ENCODE results near the gene RTP5.
"Not testable (repeated sequence)": the region's sequence is repeated elsewhere in the genome, so short reads cannot be mapped to it uniquely, and the experiment has no call there.

Gene RTP5

DNA sequence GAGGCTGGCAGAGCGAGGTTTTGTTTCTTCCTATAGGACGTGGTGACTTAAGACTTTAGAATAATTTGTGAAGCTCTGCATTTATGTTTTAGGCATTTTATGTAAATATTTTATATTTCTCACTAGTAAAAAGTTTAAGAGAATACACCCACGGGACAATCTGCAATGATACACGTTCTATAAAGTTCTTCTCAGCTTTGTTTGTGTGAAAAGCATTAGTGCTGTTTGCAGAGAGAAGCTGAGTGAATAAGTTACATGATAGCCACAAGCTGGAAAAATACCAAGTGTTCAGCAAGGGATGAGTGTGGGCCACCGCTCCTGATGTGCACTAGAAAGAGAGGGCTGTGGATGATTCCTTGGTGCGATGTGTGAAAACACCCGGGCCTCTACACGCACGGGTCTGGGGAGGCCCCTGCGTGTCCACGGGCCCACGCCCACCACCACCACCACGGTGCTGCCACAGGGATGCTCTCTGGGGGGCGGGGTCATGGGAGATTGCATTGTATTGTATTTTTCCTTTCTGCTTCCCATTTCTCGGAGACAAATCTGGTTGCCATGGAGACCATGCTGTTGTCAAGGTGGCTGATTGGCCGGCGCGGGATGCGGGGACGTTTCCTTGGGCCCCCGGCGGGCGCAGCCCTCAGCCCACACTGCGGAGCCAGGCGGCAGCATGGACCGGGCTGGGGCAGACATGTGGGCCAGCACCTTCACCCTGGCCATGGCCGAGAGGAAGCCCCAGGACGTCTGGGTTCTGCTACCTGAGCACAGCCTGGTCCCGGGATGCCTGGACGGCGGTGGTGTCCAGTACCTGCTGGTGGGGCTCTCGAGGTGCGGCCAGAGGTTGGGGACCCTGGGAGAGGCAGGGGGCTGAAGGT is at the start of gene RTP5:
RTP5 (plus strand) TSS at position 643 of the 875 bp plus-strand sequence; CDS start at position 671, 28 bp downstream.
- peak; percentile 80 for DNase-seq

GRCh38 chr2:241819947-241820624 is 49.4 kb upstream of the RTP5 start:
- not testable (repeated sequence) for DNase-seq

- DNase-seq = no peak
Measured at GRCh38 chr2:241820625-241821384, 48.7 kb upstream of the RTP5 start.

DNA sequence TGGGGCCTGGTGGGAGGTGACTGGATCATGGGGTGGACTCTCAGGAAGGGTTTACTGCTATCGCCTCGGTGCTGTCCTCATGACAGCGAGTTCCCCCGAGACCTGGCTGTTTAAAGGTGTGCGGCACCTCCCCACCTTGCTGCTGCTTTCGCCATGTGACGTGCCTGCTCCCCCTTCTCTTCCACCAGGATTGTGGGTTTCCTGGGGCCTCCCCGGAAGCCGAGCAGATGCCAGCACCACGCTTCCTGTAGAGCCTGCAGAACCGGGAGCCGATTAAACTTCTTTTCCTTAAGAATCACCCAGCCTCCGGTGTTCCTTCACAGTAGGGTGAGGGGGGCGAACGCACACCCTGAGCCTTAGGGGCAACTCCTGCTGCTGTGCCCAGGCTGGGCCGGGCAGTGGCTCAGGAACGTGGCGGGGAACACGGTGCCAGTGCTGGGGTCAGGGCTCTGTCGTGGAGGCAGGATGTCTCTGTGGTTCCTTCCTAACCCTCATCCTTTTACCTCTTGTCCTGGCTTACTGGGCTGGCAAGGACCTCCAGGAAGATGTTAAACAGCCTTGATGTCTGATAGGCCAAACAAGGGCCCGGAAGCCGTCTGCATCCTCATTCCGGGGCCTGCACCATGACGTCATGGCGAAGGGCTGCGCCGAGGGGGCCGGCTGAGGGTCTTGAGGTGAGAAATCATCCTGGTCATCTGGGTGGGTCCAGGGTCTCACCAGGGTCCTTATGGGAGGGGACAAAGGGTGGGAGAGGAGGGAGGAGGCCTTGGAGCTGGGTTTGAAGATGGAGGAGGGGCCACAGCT is 47.9 kb upstream of the RTP5 start:
- no peak for DNase-seq

DNA sequence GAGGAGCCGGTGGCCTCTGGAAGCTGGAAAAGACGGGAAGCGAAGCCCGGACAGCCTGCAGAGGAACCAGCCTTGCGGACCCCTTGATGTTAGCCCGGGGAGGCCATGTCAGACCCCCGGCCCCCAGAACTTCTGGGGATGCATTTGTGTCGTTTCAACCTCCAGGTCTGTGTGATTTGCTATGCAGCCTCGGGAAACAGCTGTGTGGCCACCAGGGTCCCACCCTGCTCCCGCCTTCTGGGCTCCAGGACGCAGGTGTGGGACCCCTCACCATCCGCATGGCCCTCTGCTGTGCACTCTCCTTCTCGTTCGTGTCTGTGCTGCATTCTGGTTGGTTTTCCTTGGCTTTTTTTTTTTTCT is 47.3 kb upstream of the RTP5 start:
- DNase-seq = no peak

GRCh38 chr2:241823531-241824437 is 45.7 kb upstream of the RTP5 start:
- DNase-seq = not testable (repeated sequence)

- DNase-seq = no peak
Measured at GRCh38 chr2:241827394-241827793, 42.1 kb upstream of the RTP5 start.

GRCh38 chr2:241833101-241833663 is 36.3 kb upstream of the RTP5 start:
- DNase-seq = no peak

DNA sequence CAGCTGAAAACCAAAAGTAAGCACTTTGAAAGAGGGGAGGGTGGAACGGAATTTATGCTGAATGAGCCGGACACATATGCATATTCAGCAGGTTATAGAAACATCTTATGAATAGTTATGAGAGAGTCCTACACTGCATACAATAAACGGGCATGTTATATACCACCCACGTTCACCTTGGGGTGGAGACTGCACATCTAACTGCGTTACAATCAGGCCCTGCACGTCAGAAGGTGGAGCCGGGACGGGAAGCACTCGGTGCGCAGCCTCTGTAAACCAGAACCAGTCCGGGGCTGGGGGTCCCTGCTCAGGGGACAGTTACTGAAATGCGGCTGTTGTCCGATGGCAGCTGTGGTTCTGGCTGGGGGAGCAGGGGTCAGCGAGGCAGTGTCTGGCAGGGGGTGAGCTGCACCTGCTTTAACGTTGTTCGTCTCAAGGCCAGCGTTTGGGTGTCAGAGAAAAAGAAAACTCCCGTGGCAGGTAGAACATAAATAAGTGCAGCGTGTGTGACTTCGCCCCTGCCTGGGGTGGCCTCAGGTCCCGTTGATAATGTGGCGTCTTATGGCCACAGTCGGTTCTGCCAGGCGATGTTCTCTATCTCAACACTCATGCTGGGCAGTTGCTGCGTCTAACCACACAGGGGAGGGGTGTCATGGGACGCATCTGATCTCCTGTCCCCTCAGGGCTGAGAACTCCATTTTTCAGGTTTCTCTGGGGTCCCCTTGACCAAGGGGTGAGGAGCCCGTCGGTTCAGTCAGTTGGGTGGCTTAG is 35.6 kb upstream of the RTP5 start:
- not testable (repeated sequence) for DNase-seq

- no peak for DNase-seq
Measured at GRCh38 chr2:241834527-241835210, 34.9 kb upstream of the RTP5 start.

DNA sequence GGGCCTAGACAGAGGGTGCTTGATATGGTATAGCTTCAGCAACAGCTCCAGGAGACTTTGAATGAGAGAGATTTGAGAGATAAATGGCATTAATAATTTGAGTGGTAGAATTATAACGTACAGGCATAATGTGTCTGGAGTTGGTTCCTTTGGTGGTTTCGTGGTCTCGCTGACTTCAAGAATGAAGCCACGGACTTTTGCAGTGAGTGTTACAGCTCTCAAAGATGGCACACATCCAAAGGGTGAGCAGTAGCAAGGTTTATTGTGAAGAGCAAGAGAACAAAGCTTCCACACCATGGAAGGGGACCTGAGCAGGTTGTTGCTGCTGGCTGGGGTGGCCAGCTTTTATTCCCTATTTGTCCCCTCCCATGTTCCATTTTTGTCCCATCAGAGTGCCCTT is 33.9 kb upstream of the RTP5 start:
- DNase-seq = no peak

GRCh38 chr2:241836292-241836691 is 33.2 kb upstream of the RTP5 start:
- DNase-seq = no peak

DNA sequence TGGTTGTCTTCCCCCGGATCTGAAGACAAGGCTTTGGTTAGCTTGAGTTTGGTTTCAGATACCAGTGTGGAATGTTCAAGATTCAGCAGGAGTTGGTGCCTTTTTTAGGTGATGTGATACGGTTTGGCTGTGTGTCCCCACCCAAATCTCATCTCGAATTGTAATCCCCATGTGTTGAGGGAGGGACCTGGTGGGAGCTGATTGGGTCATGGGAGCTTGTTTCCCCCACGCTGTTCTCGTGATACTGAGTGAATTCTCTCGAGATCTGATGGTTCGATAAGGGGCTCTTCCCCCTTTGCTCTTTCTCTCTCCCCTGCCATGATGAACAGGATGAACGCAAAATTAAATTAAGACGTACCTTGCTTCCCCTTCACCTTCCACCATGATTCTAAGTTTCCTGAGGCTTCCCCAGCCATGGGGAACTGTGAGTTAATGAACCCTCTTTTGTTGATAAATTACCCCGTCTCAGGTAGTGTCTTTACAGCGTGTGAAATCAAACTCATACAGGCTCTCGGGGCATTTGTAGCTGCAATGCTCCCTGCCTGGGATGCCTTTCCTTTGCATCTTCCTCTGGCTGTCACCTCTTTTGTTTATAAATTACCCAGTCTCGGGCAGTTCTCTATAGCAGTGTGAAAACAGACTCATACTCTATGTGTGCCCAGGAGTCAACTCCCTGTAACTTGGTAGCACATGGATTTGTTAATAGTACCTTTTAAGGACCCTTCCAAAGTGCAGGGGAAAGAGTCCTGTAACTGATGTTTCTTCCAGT is 32.1 kb upstream of the RTP5 start:
- DNase-seq = no peak

DNA sequence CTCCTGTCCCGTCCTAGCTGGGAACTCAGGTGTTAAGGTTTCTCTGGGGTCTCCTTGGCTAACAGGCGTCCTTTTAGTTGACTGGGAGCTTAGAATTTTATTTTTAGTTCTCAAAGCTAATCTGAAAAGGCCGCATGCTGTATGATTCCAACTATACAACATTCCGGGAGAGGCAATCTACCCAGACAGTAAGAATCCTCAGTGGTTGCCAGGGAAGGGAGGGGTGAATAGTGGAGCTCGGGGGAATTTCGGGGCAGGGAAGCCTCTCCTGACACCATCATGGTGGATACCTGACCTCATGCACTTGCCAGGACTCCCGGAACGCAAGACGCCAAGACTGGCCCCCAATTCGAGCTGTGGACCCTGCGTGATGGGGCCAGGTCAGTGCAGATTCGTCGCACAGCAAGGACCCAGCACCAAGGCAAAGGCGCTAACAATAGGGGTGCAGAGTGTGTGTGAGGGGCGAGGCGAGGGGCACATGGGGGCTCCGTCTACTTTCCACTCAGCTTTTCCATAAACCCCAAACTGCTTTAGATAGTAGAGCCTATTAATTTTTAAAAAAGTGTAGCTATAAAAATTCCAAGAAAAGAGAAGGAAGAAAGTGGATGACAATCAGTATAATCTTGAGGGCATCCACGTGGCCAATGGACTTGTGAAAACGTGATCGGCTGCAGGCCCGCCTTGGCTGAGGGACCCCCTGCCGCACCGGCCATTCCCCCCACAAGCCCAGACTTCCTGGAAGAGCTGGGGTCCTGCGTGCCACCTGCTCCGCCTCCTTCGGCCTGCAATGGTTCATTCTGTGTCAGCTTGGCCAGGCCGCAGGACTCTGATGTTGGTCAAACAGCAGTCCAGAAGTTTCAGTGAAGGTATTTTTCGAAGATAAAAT is 28.1 kb upstream of the RTP5 start:
- DNase-seq = no peak

- DNase-seq = no peak
Measured at GRCh38 chr2:241842067-241842415, 27.5 kb upstream of the RTP5 start.

GRCh38 chr2:241842620-241843211 is 26.8 kb upstream of the RTP5 start:
- no peak for DNase-seq

DNA sequence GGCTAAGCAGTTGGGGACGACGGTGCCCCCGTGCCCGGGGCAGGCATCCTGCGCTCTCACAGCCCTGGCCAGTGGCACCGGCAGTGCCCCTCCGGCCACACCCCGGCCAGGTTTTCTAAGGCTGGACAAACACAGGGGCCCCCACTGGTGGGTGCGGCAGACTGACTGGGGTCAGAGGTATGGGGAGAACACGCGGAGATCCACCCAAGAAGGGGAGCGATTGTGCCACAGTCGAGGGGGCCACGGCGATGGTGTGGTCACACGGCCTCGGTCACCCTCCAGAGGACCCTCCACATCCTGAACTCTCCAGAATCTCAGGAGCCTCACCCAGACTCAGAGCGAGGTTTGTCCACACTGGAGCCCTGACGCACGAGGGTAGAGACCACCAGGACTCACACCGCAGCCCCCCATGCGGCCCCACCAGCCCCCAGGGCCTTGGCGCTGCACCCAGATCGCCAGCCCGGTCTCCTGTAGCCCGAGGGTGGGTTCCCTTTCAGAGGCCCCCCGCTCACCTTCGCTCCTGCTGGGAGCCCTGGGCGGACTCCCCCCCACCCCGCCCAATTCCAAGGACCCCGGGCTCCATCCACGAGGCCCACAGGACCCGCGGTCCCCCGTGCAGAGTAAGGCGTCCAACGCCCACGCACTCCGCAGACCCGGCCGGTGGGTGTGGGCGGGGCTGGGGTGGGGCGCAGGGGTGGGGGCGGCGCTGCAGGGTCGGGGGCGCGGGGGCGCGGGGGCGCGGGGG is 26.0 kb upstream of the RTP5 start:
- DNase-seq = no peak
